ENCODE measurements around the gene LIMCH1. TPM values are rescaled to one million over a fixed set of nuclear protein-coding genes. Genes with fewer than 3 reads are reported as not detected.
A peak's percentile ranks its signal among the peaks of the same experiment; 100 is the strongest.

The LIMCH1 gene
- total RNA-seq, 1 donor from 2014 or later: 369 TPM

DNA sequence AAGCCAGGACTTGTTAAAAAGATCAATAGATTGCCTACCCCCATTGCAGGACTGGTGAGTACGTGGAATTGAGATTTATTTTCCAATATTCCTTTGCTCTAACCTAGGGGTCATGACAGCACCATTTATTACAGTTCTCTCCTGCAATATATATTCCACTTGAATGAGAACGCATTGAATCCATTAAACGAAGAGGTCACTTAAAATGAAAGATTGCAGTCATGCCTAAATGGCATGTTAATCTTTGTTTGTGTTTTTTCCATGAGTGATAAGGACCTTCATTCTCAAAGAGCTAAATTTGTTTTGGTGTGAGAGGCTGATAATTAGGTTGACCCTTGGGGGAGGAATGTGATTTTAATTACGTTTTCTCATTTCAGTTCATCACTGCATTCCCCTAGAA, 13.5 kb upstream of the LIMCH1 start:
- no peaks in the 10 kb centered on the region for H3K9me3 ChIP-seq
- peaks cover 22% of the 10 kb centered on the region for H3K4me1 ChIP-seq
- intact Hi-C loops (cut with DNase I): no loop called here
- no peak overlapping the region for H3K27ac ChIP-seq
- H3K36me3 ChIP-seq: no peaks in the 10 kb centered on the region
- no peak overlapping the region for H3K4me3 ChIP-seq
- ATAC-seq: no peak
- no peaks in the 10 kb centered on the region for H3K27me3 ChIP-seq
- TF ChIP-seq, protein P1, sequence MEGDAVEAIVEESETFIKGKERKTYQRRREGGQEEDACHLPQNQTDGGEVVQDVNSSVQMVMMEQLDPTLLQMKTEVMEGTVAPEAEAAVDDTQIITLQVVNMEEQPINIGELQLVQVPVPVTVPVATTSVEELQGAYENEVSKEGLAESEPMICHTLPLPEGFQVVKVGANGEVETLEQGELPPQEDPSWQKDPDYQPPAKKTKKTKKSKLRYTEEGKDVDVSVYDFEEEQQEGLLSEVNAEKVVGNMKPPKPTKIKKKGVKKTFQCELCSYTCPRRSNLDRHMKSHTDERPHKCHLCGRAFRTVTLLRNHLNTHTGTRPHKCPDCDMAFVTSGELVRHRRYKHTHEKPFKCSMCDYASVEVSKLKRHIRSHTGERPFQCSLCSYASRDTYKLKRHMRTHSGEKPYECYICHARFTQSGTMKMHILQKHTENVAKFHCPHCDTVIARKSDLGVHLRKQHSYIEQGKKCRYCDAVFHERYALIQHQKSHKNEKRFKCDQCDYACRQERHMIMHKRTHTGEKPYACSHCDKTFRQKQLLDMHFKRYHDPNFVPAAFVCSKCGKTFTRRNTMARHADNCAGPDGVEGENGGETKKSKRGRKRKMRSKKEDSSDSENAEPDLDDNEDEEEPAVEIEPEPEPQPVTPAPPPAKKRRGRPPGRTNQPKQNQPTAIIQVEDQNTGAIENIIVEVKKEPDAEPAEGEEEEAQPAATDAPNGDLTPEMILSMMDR (IDR thresholded peaks at IDR 0.05): no peak
- DNase-seq: no peak

DNA sequence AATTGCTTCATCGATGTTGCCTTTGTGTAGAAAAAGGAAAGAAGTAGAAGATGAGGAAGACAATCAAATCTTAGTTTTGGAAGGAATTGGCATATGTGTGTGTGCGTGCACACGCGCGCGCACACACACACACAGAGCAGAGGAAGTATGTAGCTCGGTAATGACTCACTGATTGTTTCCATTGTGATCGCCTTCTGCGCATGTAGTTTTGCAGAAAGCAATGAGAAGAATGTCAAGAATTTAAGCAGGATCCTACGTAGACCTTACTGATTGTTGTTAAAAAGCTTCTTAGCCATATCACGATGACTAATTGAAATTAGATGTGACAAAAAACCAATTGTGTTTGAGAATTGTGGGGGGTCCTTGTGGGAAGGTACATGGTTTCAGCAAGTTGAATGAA, 12.8 kb upstream of the LIMCH1 start:
- peaks cover 25% of the 10 kb centered on the region for H3K4me1 ChIP-seq
- no peaks in the 10 kb centered on the region for H3K9me3 ChIP-seq
- H3K27me3 ChIP-seq: no peaks in the 10 kb centered on the region
- no peaks in the 10 kb centered on the region for H3K36me3 ChIP-seq
- TF ChIP-seq, protein P1 (IDR thresholded peaks at IDR 0.05): no peak
- intact Hi-C loops (cut with DNase I): no loop called here
- no peak for DNase-seq
- ATAC-seq: peak; percentile 65
- no peak overlapping the region for H3K27ac ChIP-seq
- no peak overlapping the region for H3K4me3 ChIP-seq

DNA sequence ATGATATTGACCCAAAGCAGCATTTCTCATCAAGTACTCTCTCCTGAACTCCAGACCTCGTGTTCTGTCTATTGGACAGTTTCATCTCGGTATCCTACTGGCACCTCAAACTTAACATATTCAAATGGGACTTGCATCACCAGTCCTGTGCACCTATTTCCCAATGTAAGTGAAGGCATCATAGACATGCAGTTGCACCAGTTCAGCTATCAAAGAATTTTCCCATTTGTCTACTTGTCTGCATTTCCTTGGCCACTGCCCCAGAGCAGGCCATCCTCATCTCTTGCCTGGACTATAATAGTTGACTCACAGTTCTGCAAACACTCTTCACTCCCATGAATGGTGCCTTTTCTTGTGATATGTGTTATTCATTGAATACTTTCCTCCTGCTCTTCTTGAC, 11.3 kb upstream of the LIMCH1 start:
- intact Hi-C loops (cut with DNase I): no loop called here
- H3K4me1 ChIP-seq: peaks cover 25% of the 10 kb centered on the region
- DNase-seq (no peak), ATAC-seq (no peak)
- H3K27me3 ChIP-seq: no peaks in the 10 kb centered on the region
- H3K4me3 ChIP-seq: no peak overlapping the region
- H3K27ac ChIP-seq: no peak overlapping the region
- no peaks in the 10 kb centered on the region for H3K36me3 ChIP-seq
- no peaks in the 10 kb centered on the region for H3K9me3 ChIP-seq
- TF ChIP-seq, protein P1 (IDR thresholded peaks at IDR 0.05): no peak

DNA sequence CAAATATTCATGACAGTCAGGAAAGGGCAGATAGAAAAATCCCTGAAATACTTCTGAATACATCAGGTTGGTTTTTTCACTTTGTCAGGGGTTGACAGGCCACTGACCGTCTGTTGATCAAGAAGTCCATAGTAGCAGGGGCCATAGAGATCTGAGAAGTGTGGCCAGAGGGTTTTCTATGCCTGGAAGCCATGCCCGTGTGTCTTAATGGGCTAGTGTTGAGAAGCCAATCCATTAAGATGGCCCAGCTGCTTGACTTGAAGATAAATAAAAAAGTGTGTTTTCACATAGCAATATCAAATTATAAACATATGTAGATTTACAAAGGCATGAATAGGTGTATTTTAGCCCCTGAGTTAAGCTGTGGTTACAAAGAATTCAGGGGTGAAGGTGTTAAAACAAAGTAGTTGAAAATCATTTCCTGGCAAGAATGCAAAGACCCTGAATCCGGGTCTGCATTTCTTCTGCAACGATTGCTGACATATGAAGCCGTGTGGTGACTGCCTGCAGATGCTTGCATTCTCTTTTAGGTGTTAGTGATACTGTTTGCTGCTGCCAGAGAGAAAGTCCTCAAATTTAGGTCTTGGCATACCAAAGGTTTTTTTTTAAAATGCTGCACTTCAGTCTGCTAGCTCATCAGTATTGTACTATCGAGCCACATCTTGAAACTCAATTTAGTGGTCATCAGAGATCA, 9.3 kb upstream of the LIMCH1 start:
- no peaks in the 10 kb centered on the region for H3K27me3 ChIP-seq
- TF ChIP-seq, protein P1 (IDR thresholded peaks at IDR 0.05): no peak
- H3K4me1 ChIP-seq: peaks cover 20% of the 10 kb centered on the region
- H3K4me3 ChIP-seq: no peak overlapping the region
- ATAC-seq: no peak
- no peaks in the 10 kb centered on the region for H3K9me3 ChIP-seq
- no peak for DNase-seq
- intact Hi-C loops (cut with DNase I): no loop called here
- H3K36me3 ChIP-seq: no peaks in the 10 kb centered on the region
- H3K27ac ChIP-seq: peak overlapping the region; percentile 51

DNA sequence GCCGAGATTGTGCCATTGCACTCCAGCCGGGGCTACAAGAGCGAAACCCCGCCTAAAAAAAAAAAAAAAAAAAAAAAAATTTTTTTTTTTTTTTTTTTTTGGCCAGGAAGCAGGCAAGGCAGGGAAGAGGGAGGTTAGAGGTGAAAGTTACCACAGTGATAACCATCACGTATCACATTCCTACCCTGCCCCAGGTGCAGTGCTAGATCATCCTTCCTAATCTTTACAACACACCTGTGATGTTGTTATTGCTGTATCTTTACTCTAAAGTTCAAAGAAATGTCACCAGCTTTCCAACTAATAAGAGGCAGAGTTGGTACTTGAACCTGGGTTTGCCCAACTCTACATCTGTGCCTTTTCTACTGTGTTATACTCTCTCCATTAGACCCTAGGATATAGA, 7.2 kb upstream of the LIMCH1 start:
- Histone ChIP-seq H3K27me3 (no peaks in the 10 kb centered on the region), H3K9me3 (no peaks in the 10 kb centered on the region), H3K36me3 (no peaks in the 10 kb centered on the region), H3K4me1 (peaks cover 22% of the 10 kb centered on the region), H3K27ac (no peak overlapping the region), H3K4me3 (no peak overlapping the region)
- TF ChIP-seq, protein P1 (IDR thresholded peaks at IDR 0.05): no peak
- intact Hi-C loops (cut with DNase I): no loop called here
- DNase-seq (no peak), ATAC-seq (no peak)

DNA sequence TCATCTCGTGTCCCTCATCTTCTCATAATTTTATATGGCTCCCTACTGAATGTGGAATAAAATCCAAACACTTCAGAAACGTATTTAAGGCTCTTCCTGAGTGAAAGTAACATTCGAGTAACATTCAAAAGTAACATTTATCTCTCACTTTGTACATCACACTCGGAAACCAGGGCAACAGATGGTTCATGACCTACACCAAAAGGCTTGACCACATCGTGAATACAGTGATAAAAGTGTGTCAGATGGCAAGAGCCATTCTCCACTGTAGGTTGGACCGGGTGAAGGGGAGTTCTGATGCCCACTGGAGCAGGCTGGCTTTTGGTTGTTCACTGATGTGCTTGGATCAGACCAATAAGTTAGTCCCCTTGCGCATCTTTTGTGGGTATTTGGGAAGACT, 5.6 kb upstream of the LIMCH1 start:
- H3K36me3 ChIP-seq: no peaks in the 10 kb centered on the region
- TF ChIP-seq, protein P1 (IDR thresholded peaks at IDR 0.05): no peak
- no peak for DNase-seq
- H3K27me3 ChIP-seq: no peaks in the 10 kb centered on the region
- peaks cover 37% of the 10 kb centered on the region for H3K4me1 ChIP-seq
- intact Hi-C loops (cut with DNase I): no loop called here
- H3K9me3 ChIP-seq: no peaks in the 10 kb centered on the region
- no peak overlapping the region for H3K4me3 ChIP-seq
- ATAC-seq: no peak
- H3K27ac ChIP-seq: no peak overlapping the region

All from upper lobe of right lung (tissue), 1 donor.